GOT3 (cell line): Measurements from ENCODE around the gene SLC38A3.
A peak's percentile ranks its signal among the peaks of the same experiment; 100 is the strongest.

ENCODE experiments used
- DNase-seq: peaks from one replicate; lab custom pipeline; 2025; ENCODE audit warnings: mixed read lengths; lab: John Stamatoyannopoulos, UW

The SLC38A3 gene

DNA sequence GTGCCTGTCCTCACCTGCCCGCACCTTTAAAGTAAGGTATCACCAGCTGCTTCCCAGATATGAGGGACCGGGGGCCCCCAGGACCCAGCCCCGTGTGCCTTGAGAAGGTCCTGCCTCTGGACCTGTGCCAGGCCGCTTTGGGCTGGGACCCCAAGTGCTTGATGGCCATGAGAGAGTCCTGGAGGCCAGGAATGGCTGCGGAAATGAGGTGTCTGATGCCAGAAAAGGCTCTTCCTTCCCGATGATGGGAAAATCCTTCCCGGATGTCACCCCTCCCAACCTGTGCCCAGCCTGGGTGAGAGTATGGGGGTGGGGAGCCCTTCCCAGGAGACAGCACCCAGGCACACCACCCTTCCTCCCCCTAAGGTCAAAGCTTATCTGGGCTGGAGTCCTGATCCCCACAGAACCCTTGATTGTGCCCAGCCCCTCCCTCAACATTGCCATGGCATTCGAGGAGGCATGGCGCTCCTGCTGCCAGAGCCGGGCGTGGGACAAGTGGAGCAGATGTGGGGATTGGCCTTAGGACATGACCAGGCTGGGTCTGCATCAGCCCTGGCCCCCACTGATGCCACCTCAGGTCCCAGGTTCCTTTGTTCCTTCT is 35.7 kb upstream of the SLC38A3 start:
- no peak for DNase-seq

DNA sequence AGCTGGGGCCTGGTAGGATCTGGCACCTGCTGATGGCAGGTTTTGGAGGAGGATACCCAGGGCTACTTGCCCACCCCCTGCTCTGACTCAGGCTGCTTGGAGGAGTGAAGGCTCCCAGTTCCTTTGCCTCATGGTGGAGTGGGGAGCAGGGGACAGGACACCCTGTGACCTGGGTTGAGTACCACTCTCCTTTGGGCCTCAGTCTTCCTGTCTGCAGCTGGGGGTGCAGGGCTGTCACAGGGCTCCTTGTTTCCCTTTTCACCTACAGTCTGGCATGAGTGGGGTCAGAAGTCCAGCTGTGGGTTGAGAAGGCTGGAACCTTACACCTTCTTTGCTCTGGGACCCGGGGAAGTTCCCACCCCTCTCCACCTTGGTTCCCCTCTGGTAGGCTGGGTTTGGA is 35.2 kb upstream of the SLC38A3 start:
- no peak for DNase-seq

DNA sequence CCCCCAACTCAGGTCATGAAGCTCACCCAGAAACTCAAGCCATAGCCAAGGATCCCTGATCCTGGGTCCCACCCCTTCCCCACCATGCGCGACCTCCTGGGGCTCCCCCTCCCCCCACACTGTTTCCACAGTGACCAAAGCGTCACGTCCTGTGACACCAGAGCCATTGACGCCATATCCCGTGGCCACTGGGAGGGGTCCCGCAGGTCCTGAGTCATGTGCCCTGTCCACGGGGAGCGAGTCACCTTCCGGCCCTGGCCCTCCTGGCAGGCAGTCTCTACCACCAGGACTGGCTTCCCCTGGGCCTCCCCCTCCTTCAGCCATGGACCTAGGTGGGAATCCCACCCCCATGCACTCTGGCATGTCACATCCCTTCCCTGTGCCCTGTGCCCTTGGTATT is 34.4 kb upstream of the SLC38A3 start:
- DNase-seq: no peak

DNA sequence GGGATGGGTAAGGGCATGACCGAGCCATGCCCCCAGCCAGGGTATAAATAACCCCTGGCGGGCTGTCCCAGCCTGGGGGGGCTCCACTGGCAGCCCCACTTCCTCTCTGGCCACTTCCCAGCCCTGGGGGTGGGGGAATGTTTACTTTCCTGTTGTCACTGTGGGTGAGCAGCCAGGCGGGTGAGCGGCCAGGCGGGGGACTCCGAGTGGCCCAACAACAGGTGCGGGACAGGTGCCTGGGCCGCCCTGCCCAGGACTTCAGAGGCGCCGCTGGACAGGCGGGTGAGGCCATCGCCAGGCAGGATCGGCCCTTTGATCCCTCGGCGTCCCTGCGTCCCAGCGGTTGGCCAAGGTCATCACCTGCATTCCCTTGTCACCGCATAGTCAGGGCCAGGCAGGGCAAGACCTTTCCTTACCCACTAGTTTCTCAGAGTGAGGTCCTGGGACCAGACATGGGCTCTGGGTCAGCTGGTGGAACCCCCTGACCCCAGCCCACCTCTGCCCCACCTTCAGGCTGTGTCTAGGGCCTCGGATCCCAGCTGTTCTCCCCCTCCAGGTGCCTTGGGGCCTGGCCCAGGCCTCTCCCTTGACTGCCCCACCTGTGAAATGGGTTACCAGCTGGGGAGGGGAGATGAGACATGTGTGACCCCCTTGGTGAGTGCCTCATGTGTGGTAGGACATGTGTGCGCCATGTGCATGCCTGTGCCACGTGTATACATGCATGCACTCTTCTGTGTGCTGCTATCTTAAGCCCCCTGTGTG is 33.4 kb upstream of the SLC38A3 start:
- no peak for DNase-seq

DNA sequence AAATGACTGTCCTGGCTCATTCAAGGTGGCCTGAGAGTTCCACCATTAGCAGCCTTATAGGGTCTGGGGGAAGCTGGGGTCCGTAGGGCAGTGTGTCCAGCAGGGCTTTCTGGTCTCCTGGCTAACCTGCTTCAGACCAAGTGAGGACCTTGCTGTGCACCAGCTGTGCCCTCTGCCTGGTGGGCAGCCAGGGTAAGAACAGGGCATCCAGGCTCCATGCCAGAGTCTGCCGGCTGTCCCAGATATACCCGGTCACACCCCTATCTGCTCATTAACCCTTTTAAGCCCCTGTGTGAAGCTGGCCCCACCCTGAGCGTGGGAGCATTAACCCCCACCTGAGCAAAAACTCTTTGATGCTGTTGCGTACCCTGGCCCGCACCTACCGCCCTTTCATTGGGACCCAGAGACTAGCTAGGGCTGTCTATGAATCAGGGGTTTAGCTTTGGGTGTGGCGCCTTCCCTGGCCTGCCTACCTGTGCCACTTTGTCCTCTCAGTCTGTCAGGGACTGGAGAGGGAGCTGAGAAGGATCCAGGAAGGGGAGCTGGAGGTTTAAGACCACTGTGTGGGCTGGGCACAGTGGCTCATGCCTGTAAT is 32.3 kb upstream of the SLC38A3 start:
- DNase-seq: no peak

DNA sequence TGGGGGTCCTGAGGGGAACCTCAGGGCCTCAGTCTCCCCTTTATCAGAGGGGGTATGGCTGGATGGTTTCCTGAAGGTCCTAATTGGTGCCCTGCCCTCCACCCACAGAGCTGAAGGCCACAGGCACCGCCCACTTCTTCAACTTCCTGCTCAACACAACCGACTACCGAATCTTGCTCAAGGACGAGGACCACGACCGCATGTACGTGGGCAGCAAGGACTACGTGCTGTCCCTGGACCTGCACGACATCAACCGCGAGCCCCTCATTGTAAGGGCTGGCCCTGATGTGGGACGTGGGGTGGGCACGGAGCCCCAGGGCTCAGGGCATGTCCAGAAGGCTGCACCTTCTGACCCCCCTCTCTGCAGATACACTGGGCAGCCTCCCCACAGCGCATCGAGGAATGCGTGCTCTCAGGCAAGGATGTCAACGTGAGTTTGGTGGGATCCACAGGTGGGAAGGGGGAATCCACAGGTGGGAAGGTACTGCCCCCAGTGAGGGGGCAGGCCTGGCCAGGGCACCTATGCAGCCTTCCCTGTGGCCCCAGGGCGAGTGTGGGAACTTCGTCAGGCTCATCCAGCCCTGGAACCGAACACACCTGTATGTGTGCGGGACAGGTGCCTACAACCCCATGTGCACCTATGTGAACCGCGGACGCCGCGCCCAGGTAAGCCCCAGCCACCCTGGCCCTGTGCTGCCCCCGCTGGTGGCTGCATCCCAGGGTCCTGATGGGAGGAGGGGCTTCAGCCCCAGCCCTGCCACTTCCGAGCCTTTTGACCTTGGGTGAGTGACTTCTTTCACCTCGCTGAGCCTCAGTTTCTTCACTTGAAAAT is 31.2 kb upstream of the SLC38A3 start:
- DNase-seq: no peak

DNA sequence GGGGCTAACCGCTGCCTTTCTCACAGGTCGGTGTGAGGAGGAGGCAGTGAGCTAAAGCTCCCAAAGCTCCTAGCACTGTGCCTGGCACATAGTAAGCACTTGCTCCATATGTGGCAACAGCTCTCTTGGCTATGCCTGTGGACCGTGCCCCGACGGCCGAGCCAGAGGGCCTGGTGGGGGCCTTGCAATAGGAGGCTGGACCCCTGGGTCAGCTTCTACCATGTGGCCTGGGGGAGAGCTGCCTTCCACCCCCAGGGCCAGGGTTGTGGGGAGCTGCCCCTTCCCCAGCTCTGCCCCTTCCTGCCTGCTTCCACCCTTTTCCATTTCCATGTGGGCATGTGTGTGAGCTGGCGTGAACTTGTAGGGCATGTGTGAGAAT is 30.6 kb upstream of the SLC38A3 start:
- DNase-seq: no peak

DNA sequence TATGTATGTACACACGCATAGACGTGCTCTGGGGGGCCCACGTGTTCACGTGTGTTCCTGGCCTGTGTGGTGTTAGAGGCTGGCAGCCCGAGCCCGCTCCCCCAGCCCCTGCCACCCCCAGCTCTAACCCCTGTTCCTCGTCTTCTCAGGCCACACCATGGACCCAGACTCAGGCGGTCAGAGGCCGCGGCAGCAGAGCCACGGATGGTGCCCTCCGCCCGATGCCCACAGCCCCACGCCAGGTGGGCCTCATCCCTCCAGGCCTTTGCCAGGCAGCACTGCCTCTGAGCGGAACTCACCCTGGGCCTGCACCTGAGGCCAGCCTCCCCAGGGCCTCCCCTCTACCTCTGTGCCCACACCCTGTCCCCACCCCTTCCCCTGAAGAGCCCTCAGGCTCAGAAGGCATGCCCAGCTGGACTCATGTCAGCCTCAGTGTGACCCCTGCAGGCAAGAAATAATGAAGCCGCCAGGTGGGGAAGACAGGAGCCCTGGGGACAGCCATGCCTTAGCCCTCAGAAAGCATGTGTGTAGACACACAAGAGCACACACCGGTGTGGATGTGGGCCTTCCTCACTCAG is 30.0 kb upstream of the SLC38A3 start:
- no peak for DNase-seq

DNA sequence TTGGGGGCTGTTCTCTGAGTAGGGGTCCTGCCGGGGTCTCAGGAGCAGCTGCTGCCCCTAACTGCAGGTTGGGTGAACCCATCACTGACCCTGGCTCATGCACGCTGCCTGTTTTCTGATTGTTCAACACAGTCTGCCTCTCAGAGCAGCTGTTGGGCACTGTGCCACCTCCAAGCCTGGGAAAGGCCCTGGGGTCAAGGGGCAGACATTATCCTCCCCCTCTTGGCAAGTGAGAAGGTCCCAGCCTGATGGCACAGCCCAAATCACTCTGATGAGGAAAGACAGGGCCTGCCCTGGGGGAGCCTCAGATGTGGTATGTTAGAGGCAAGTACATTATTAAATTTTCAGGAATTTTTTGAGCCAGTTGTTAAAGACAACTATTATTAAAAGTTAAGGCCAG is 27.7 kb upstream of the SLC38A3 start:
- DNase-seq: no peak

DNA sequence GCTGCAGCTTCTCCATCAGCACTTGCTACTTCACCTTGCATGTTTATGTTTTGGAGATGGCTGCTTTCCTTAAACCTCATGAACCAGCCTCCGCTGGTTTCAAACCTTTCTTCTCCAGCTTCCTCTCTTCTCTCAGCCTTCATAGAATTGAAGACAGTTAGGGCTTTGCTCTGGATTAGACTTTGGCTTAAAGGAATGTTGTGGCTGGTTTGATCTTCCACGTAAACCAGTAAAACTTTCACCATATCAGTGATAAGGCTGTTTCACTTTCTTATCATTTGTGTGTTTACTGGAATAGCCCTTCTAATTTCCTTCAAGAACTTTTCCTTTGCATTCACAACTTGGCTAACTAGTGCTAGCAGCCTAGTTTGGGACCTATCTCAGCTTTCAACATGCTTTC is 25.4 kb upstream of the SLC38A3 start:
- no peak for DNase-seq

DNA sequence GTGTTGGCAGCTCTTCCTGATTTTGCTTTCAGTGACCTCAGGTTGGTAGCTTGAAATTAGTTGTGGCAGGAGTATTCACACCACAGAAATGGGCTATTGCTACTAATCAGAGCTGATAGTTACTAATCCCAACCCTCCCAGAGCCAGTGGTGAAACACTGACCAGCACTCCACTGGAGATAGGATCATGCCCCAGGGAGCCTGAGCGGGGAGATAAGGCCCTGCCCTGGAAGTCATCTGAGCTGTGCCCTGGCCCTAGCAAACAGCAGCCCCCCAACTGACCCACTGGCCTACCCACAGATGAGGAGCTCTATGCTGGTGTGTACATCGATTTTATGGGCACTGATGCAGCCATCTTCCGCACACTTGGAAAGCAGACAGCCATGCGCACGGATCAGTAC is 23.1 kb upstream of the SLC38A3 start:
- DNase-seq: no peak

DNA sequence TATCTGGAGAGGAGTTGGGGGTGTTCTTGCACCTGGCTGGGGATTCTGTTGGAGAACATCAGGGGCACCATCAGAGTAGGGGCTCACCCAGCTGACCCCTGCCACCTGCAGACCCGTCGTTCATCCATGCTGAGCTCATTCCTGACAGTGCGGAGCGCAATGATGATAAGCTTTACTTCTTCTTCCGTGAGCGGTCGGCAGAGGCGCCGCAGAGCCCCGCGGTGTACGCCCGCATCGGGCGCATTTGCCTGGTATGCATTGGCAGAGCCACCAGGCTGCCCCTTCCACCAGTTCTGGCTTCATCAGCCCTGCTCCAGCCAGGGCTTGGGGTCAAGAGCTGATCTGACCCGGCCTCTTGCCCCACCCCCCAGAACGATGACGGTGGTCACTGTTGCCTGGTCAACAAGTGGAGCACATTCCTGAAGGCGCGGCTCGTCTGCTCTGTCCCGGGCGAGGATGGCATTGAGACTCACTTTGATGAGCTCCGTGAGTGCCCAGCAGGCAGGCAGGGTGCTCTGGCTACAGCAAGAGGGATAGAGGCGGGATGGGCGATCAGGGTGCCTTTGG is 22.5 kb upstream of the SLC38A3 start:
- no peak for DNase-seq

DNA sequence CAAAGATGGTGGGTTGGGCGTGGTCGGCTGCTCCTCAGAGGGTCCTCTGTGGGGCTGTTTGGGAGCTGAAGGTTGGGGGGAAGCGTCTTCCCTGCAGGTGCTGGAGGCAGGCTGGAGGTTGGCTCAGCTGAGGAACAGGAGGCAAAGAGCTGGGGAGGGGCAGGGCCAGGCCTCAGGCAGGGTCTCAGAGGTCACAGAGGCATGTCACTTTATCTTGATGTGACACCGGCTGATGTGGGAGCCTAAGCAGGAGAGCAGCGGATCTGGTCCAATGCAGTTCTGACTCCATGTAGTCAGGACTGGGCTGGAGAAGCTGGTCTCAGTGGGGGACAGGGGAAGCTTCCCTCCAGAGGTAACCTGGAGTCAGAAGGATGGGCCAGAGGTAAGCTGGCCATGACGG is 21.3 kb upstream of the SLC38A3 start:
- no peak for DNase-seq

DNA sequence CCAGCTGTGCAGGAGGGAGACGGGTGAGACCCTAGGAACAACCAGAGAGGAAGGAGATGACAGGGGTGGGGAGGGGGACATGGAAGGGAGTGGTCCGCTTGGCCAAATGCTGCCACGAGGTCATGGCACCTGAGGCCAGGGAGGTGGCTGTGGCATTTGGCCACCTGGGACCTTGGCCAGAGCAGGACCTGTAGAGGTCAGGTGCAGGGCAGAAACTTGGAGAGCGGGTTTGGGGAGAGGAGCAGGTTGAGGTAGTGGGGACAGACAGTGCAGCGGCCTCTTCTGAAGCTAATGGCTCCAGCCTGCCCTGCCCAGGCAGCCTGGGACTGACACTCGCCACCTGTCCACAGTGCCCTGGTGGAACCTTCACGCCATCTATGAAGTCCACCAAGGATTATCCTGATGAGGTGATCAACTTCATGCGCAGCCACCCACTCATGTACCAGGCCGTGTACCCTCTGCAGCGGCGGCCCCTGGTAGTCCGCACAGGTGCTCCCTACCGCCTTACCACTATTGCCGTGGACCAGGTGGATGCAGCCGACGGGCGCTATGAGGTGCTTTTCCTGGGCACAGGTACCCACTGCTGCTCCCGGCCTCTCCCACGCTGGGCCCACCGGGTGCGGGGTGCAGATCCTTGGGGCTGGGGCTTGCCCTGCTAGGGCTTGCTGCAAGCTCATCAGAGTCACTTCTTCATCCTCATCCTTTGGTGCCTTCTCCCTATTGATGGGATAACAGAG is 20.7 kb upstream of the SLC38A3 start:
- DNase-seq: no peak

DNA sequence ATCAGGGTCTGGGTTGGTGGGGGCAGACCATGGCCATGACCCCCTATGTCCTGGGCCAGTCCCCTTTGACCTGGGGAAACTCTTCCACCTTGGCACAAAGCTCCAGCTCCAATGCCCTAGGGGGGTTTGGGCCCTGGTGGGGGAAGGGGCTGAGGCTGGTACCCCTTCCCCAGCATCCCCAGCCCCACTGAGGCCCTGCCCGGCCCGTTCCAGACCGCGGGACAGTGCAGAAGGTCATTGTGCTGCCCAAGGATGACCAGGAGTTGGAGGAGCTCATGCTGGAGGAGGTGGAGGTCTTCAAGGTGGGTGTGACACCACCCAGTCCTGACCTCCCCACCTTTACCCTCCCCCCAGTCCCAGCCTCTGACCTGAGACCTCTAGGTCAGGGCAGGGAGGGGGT is 19.8 kb upstream of the SLC38A3 start:
- no peak for DNase-seq

DNA sequence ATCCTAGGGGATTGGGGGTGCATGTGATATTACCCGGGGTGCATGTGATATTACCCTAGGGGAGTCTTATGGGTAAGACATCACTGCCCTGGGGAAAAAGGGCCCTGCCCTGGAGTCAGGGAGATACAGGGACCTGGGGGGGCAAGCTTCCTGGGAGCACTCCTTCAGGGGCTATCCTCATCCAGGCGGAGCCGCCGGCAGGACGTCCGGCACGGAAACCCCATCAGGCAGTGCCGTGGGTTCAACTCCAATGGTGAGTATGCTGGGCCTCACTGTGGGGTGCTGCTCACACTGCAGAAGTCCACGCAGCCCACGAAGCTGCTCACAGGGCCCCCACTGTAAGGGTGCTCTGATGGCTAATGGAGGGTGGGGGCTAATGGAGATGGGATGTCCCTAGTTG is 19.0 kb upstream of the SLC38A3 start:
- DNase-seq: no peak

DNA sequence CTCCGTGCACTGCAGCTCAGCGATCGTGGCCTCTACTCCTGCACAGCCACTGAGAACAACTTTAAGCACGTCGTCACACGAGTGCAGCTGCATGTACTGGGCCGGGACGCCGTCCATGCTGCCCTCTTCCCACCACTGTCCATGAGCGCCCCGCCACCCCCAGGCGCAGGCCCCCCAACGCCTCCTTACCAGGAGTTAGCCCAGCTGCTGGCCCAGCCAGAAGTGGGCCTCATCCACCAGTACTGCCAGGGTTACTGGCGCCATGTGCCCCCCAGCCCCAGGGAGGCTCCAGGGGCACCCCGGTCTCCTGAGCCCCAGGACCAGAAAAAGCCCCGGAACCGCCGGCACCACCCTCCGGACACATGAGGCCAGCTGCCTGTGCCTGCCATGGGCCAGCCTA is 17.3 kb upstream of the SLC38A3 start:
- DNase-seq: no peak

DNA sequence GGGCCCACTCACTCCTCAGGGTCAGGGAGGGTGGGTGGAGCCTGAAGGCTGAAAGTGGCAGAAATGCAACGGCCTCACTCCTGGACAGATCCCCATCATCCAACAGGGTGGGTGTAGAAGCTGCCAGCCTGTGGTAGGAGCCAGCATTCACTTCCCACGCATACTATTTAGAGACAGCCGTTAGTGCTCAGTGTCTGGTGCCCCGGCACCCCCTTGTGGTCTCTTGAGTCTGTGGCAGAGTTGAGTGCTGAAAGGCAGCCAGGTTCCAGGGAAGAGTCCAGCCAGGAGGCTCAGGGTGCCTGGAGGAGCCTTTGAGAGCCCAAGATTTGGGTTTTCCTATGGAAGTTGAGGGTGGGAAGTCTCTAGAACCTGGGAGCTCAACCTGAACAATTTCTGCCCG is 15.8 kb upstream of the SLC38A3 start:
- peak; percentile 26 for DNase-seq

DNA sequence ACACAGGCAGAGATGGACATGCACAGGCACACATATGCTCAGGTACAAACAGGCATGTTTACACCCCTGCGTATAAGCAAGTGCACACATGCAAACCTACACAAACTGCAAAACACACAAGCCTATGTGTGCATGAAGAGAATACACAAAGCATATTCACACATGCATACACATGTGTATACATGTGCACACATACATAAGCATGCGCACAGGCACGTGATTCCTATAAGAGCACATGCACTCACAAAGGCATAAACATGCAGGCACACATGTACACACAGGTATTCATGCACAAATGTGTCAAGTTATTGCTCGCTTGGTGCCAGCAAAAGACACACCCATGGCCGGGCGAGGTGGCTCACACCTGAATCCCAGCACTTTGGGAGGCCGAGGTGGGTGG is 15.1 kb upstream of the SLC38A3 start:
- DNase-seq: no peak

DNA sequence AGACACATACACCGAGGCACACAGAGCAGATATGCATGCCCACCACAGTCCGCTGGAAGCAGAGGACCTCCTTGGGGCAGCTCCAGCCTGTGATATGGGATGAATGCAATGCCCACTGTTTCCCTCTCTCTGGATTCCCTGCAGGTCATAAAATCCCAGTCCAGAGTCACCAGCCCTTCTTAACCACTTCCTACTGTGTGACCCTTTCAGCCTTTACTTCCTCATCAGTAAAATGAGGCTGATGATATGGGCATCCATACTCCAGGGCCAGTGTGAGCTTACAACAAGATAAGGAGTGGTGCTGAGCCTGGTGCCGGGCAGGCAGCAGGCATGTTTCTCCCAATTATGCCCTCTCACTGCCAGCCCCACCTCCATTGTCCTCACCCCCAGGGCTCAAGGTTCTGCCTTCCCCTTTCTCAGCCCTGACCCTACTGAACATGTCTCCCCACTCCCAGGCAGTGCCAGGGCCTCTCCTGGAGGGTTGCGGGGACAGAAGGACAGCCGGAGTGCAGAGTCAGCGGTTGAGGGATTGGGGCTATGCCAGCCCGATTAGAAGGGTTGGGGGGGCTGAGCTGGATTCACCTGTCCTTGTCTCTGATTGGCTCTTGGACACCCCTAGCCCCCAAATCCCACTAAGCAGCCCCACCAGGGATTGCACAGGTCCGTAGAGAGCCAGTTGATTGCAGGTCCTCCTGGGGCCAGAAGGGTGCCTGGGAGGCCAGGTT is 14.0 kb upstream of the SLC38A3 start, which contains the start of gene GNAT1:
Gene GNAT1 (plus strand): TSS at position 675 of the 725 bp plus-strand sequence. CDS start 116 bp downstream, outside the sequence.
- no peak for DNase-seq

DNA sequence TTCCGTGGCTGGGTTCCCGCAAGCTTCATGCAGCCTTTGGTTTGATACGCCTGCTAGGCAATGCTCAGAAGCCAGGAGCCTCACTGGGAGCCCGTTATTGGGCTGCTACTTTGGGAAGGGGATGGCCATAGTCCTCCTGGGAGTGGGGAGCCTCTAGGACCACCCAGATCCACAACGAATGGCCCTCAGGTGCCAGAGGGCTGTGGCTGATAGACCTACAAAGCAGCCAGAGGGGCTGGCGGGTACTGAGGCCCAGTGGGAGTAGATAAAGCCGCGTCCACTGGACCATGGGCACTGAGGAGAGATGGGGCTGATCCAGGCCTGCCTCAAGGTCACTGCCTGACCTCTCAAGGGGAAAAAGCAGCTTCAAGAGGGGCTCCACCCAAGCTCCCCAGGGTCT is 12.9 kb upstream of the SLC38A3 start:
- DNase-seq: no peak
